HEK293 (cell line): ENCODE measurements around the gene SYNGAP1.

Experiments used
- CTCF ChIA-PET: fragments of 350-600 bp; formaldehyde crosslinking; extraction: SDS; loops from one replicate; lab custom pipeline; 2021; ENCODE audit warnings: antibody characterized with exemption; lab: Yijun Ruan, JAX
- POLR2A ChIA-PET: fragments of 300-600 bp; formaldehyde crosslinking; extraction: SDS; loops from one replicate; lab custom pipeline; 2020; ENCODE audit warnings: antibody characterized with exemption, inconsistent platforms; lab: Yijun Ruan, JAX
- H3K27ac ChIP-seq: fragments of 200-500 bp; sonication (Bioruptor generic); 2 replicates; pipeline ENCODE4 v1.5.1; 2014; ENCODE audit warnings: low read depth, low read length, control low read depth, inconsistent platforms; ENCODE audit errors: extremely low read depth
- H3K36me3 ChIP-seq, 2 experiments: fragments of 200-500 bp in 1 of 2; sonication (Bioruptor generic) in 1 of 2; 1 replicate in 1 of 2; 2 replicates in 1 of 2; pipeline ENCODE4 v1.5.1; 2014 to 2017; ENCODE audit warnings: inconsistent platforms in 2 of 2, low read length in 2 of 2; ENCODE audit not compliant: control insufficient read depth in 2 of 2, insufficient read depth in 1 of 2
- H3K4me1 ChIP-seq: fragments of 200-500 bp; sonication (Bioruptor generic); 2 replicates; pipeline ENCODE4 v1.5.1; 2014; ENCODE audit warnings: mild to moderate bottlenecking, low read length, inconsistent platforms; ENCODE audit not compliant: control insufficient read depth, insufficient read depth
- H3K4me3 ChIP-seq: 2 replicates; pipeline ENCODE4 v1.5.1; 2011; ENCODE audit warnings: low read depth, mild to moderate bottlenecking, control low read depth, low read length, moderate library complexity
- H3K9me3 ChIP-seq: fragments of 200-500 bp; sonication (Bioruptor generic); 2 replicates; pipeline ENCODE4 v1.5.1; 2014; ENCODE audit warnings: low read depth, low read length, inconsistent platforms; ENCODE audit not compliant: control insufficient read depth, insufficient read depth
- GLI4 ChIP-seq: fragments of 450-650 bp; formaldehyde crosslinking; IDR thresholded peaks from 2 replicates; pipeline ENCODE4 v1.5.1; 2016; ENCODE audit warnings: missing biosample characterization, missing genetic modification characterization
- GLIS2 ChIP-seq: fragments of 450-650 bp; formaldehyde crosslinking; IDR thresholded peaks from 2 replicates; pipeline ENCODE4 v1.5.1; 2016; ENCODE audit warnings: missing biosample characterization, missing genetic modification characterization
- MEIS1 ChIP-seq: sonication (generic); formaldehyde crosslinking; IDR thresholded peaks from 2 replicates; pipeline ENCODE4 v1.8.1; 2022; ENCODE audit warnings: missing genetic modification reagents, mild to moderate bottlenecking, borderline replicate concordance
- TRIM28 ChIP-seq: IDR thresholded peaks from 2 replicates; pipeline ENCODE4 v1.6.1; 2011; ENCODE audit warnings: low read length, control low read depth, borderline replicate concordance
- ZBTB21 ChIP-seq: fragments of 450-650 bp; formaldehyde crosslinking; IDR thresholded peaks from 2 replicates; pipeline ENCODE4 v1.5.1; 2017; ENCODE audit warnings: missing biosample characterization, missing genetic modification characterization
- ZBTB7A ChIP-seq: fragments of 450-650 bp; formaldehyde crosslinking; IDR thresholded peaks from 2 replicates; pipeline ENCODE4 v1.5.1; 2016; ENCODE audit warnings: low read depth, missing biosample characterization, missing genetic modification characterization
- ZFP41 ChIP-seq: fragments of 450-650 bp; formaldehyde crosslinking; IDR thresholded peaks from 2 replicates; pipeline ENCODE4 v1.5.1; 2016; ENCODE audit warnings: missing biosample characterization, missing genetic modification characterization, borderline replicate concordance
- ZNF132 ChIP-seq: fragments of 450-650 bp; formaldehyde crosslinking; IDR thresholded peaks from 2 replicates; pipeline ENCODE4 v1.5.1; 2017; ENCODE audit warnings: missing biosample characterization, missing genetic modification characterization, borderline replicate concordance
- ZNF140 ChIP-seq: fragments of 450-650 bp; formaldehyde crosslinking; IDR thresholded peaks from 2 replicates; pipeline ENCODE4 v1.5.1; 2016; ENCODE audit warnings: missing biosample characterization, missing genetic modification characterization
- ZNF169 ChIP-seq: fragments of 450-650 bp; formaldehyde crosslinking; IDR thresholded peaks from 2 replicates; pipeline ENCODE4 v1.5.1; 2016; ENCODE audit warnings: missing biosample characterization, missing genetic modification characterization
- ZNF416 ChIP-seq: fragments of 450-650 bp; formaldehyde crosslinking; IDR thresholded peaks from 2 replicates; pipeline ENCODE4 v1.5.1; 2016; ENCODE audit warnings: missing biosample characterization, missing genetic modification characterization
- ZNF423 ChIP-seq: fragments of 450-650 bp; formaldehyde crosslinking; IDR thresholded peaks from 2 replicates; pipeline ENCODE4 v1.5.1; 2016; ENCODE audit warnings: missing biosample characterization, missing genetic modification characterization
- ZNF513 ChIP-seq: fragments of 450-650 bp; IDR thresholded peaks from 2 replicates; pipeline ENCODE4 v1.5.1; 2018; ENCODE audit warnings: missing biosample characterization, missing genetic modification characterization
- ZNF555 ChIP-seq: fragments of 450-650 bp; formaldehyde crosslinking; conservative IDR thresholded peaks from 2 replicates; pipeline ENCODE4 v1.5.1; 2017; ENCODE audit warnings: missing biosample characterization, mild to moderate bottlenecking, missing genetic modification characterization, inconsistent platforms
- ZNF558 ChIP-seq: fragments of 450-650 bp; formaldehyde crosslinking; IDR thresholded peaks from 2 replicates; pipeline ENCODE4 v1.5.1; 2016; ENCODE audit warnings: missing biosample characterization, missing genetic modification characterization
- ZNF561 ChIP-seq: fragments of 450-650 bp; IDR thresholded peaks from 2 replicates; pipeline ENCODE4 v1.5.1; 2018; ENCODE audit warnings: missing biosample characterization, missing genetic modification characterization, borderline replicate concordance
- ZSCAN30 ChIP-seq: fragments of 450-650 bp; IDR thresholded peaks from 2 replicates; pipeline ENCODE4 v1.5.1; 2018; ENCODE audit warnings: missing biosample characterization, mild to moderate bottlenecking, missing genetic modification characterization, moderate library complexity
- TF ChIP-seq, protein P1 (sequence below): fragments of 450-650 bp; formaldehyde crosslinking; IDR thresholded peaks from 2 replicates; pipeline ENCODE4 v1.5.1; 2017; ENCODE audit warnings: missing biosample characterization, missing genetic modification characterization
- TF ChIP-seq, protein P2 (sequence below): IDR thresholded peaks from 2 replicates; pipeline ENCODE4 v1.6.1; 2011; ENCODE audit warnings: mild to moderate bottlenecking, low read depth, low read length, borderline replicate concordance
- TF ChIP-seq, protein P3 (sequence below): fragments of 450-650 bp; formaldehyde crosslinking; IDR thresholded peaks from 2 replicates; pipeline ENCODE4 v1.5.1; 2016; ENCODE audit warnings: missing biosample characterization, missing genetic modification characterization
- TF ChIP-seq, protein P4 (sequence below): fragments of 450-650 bp; formaldehyde crosslinking; IDR thresholded peaks from 2 replicates; pipeline ENCODE4 v1.5.1; 2016; ENCODE audit warnings: missing biosample characterization, missing genetic modification characterization

Gene SYNGAP1

DNA sequence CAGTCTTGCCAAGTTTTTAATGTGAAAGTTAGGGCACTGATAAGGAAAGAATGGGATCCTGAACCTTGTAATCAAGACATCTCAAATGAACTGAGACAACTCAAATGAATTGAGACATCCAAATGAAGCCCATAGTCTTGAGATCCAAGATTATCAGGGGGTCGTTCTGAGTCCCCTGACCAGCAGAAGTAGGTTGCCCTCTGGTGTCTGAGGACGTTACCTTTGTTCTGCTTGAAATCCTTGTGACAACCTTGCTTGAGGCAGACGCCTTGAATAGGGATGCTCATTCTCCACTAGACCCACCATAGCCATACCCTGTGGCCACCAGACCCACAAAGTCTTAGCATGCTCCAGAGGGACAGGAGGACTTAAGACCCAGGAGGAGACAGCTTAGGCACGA lies 72.2 kb downstream of the SYNGAP1 start:
- H3K27ac ChIP-seq = no peak overlapping the region
- no peaks in the 10 kb centered on the region for H3K4me1 ChIP-seq
- H3K9me3 ChIP-seq = no peaks in the 10 kb centered on the region
- H3K4me3 ChIP-seq = no peak overlapping the region
- TF ChIP-seq GLIS2 (tag by site-specific recombination) (no peak), ZNF132 (no peak), ZNF561 (tag by site-specific recombination) (no peak), GLI4 (tag by site-specific recombination) (no peak), ZNF558 (tag by site-specific recombination) (no peak), ZNF416 (tag by site-specific recombination) (no peak), MEIS1 (CRISPR knock-in tag) (no peak), ZNF140 (tag by site-specific recombination) (no peak), TRIM28 (no peak), ZNF555 (no peak), ZFP41 (tag by site-specific recombination) (no peak)
- H3K36me3 ChIP-seq = no peaks in the 10 kb centered on the region
- ChIA-PET POLR2A (interaction anchor here (0.5 to 0.8 kb wide), 2 partner anchors 19 to 82 kb away, joined by 3 read pairs; no protein-coding TSS in a partner anchor), CTCF (interaction anchor here (1.0 kb wide), 1 partner anchor 12 kb away, joined by 3 read pairs; no protein-coding TSS in a partner anchor)

GRCh38 chr6:33497157-33497556 lies 77.3 kb downstream of the SYNGAP1 start:
- Histone ChIP-seq H3K4me1 (no peaks in the 10 kb centered on the region), H3K27ac (no peak overlapping the region), H3K9me3 (no peaks in the 10 kb centered on the region), H3K4me3 (no peak overlapping the region), H3K36me3 (no peaks in the 10 kb centered on the region)
- POLR2A ChIA-PET = no interaction called here
- no peak for TF ChIP-seq ZNF169
- TF ChIP-seq ZNF423 (tag by site-specific recombination) = no peak
- TF ChIP-seq, protein P1, sequence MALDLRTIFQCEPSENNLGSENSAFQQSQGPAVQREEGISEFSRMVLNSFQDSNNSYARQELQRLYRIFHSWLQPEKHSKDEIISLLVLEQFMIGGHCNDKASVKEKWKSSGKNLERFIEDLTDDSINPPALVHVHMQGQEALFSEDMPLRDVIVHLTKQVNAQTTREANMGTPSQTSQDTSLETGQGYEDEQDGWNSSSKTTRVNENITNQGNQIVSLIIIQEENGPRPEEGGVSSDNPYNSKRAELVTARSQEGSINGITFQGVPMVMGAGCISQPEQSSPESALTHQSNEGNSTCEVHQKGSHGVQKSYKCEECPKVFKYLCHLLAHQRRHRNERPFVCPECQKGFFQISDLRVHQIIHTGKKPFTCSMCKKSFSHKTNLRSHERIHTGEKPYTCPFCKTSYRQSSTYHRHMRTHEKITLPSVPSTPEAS = no peak
- TF ChIP-seq ZBTB7A (tag by site-specific recombination) = no peak
- TF ChIP-seq ZBTB21 (tag by site-specific recombination) = no peak
- TF ChIP-seq, protein P2, sequence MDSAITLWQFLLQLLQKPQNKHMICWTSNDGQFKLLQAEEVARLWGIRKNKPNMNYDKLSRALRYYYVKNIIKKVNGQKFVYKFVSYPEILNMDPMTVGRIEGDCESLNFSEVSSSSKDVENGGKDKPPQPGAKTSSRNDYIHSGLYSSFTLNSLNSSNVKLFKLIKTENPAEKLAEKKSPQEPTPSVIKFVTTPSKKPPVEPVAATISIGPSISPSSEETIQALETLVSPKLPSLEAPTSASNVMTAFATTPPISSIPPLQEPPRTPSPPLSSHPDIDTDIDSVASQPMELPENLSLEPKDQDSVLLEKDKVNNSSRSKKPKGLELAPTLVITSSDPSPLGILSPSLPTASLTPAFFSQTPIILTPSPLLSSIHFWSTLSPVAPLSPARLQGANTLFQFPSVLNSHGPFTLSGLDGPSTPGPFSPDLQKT = no peak
- TF ChIP-seq ZNF513 (tag by site-specific recombination) = no peak
- TF ChIP-seq, protein P3, sequence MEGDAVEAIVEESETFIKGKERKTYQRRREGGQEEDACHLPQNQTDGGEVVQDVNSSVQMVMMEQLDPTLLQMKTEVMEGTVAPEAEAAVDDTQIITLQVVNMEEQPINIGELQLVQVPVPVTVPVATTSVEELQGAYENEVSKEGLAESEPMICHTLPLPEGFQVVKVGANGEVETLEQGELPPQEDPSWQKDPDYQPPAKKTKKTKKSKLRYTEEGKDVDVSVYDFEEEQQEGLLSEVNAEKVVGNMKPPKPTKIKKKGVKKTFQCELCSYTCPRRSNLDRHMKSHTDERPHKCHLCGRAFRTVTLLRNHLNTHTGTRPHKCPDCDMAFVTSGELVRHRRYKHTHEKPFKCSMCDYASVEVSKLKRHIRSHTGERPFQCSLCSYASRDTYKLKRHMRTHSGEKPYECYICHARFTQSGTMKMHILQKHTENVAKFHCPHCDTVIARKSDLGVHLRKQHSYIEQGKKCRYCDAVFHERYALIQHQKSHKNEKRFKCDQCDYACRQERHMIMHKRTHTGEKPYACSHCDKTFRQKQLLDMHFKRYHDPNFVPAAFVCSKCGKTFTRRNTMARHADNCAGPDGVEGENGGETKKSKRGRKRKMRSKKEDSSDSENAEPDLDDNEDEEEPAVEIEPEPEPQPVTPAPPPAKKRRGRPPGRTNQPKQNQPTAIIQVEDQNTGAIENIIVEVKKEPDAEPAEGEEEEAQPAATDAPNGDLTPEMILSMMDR = no peak
- TF ChIP-seq, protein P4, sequence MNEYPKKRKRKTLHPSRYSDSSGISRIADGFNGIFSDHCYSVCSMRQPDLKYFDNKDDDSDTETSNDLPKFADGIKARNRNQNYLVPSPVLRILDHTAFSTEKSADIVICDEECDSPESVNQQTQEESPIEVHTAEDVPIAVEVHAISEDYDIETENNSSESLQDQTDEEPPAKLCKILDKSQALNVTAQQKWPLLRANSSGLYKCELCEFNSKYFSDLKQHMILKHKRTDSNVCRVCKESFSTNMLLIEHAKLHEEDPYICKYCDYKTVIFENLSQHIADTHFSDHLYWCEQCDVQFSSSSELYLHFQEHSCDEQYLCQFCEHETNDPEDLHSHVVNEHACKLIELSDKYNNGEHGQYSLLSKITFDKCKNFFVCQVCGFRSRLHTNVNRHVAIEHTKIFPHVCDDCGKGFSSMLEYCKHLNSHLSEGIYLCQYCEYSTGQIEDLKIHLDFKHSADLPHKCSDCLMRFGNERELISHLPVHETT (tag by site-specific recombination) = no peak
- no peak for TF ChIP-seq ZSCAN30 (tag by site-specific recombination)
- CTCF ChIA-PET = no interaction called here
